Fibroblast of lung (primary cell): ENCODE measurements around the gene RTL10. TPM values are rescaled to one million over a fixed set of nuclear protein-coding genes. Genes with fewer than 3 reads are reported as not detected.

Experiments used
- DNase-seq, 2 donors: peaks; one replicate each; pipeline versions ENCODE4 v3.0.0 to v3.0.0-alpha.2; 2010; ENCODE audit warnings: low read depth in 2 of 2
- H2AFZ ChIP-seq: 2 replicates; pipeline ENCODE4 v1.5.1; 2012; ENCODE audit warnings: low read length, control low read depth, inconsistent platforms
- H3K27ac ChIP-seq: 2 replicates; pipeline ENCODE4 v1.5.1; 2011; ENCODE audit warnings: low read length, control low read depth; ENCODE audit not compliant: insufficient read depth
- H3K27me3 ChIP-seq: 2 replicates; pipeline ENCODE4 v1.5.1; 2011; ENCODE audit warnings: mild to moderate bottlenecking, low read length; ENCODE audit not compliant: control insufficient read depth, insufficient read depth
- H3K36me3 ChIP-seq: 2 replicates; pipeline ENCODE4 v1.5.1; 2011; ENCODE audit warnings: low read length; ENCODE audit not compliant: control insufficient read depth, insufficient read depth
- H3K4me1 ChIP-seq: 2 replicates; pipeline ENCODE4 v1.5.1; 2011; ENCODE audit warnings: low read length; ENCODE audit not compliant: control insufficient read depth, insufficient read depth; ENCODE audit errors: extremely low read depth
- H3K4me2 ChIP-seq: 2 replicates; pipeline ENCODE4 v1.5.1; 2011; ENCODE audit warnings: low read length, control low read depth; ENCODE audit not compliant: insufficient read depth; ENCODE audit errors: extremely low read depth
- H3K4me3 ChIP-seq, 4 experiments: fragments of 200-600 bp in 1 of 4; sonication (generic) in 1 of 4; replicated peaks in 1 of 4; 2 replicates each; pipeline ENCODE4 v1.5.1; 2011 to 2016; ENCODE audit warnings: low read length in 4 of 4, low read depth in 3 of 4, mild to moderate bottlenecking in 3 of 4, control low read depth in 2 of 4, inconsistent platforms in 1 of 4, mixed read lengths in 1 of 4; ENCODE audit not compliant: insufficient read depth in 1 of 4; ENCODE audit errors: control extremely low read depth in 1 of 4
- H3K79me2 ChIP-seq: 2 replicates; pipeline ENCODE4 v1.5.1; 2012; ENCODE audit warnings: mild to moderate bottlenecking, low read length, inconsistent platforms; ENCODE audit not compliant: control insufficient read depth, insufficient read depth
- H3K9ac ChIP-seq: 2 replicates; pipeline ENCODE4 v1.5.1; 2011; ENCODE audit warnings: mild to moderate bottlenecking, low read length, control low read depth; ENCODE audit not compliant: insufficient read depth
- H3K9me3 ChIP-seq: 2 replicates; pipeline ENCODE4 v1.5.1; 2012; ENCODE audit warnings: low read depth, low read length; ENCODE audit not compliant: control insufficient read depth, insufficient read depth
- H4K20me1 ChIP-seq: 2 replicates; pipeline ENCODE4 v1.5.1; 2011; ENCODE audit warnings: low read length; ENCODE audit not compliant: control insufficient read depth, insufficient read depth; ENCODE audit errors: extremely low read depth
- EZH2 ChIP-seq: IDR thresholded peaks from 2 replicates; pipeline ENCODE4 v1.5.1; 2012; ENCODE audit warnings: low read length, control low read depth, mild to moderate bottlenecking; ENCODE audit errors: missing control alignments
- polyA plus RNA-seq, 2 donors: library from polyadenylated mRNA; depleted of rRNA in 1 of 2; stranded (reverse) in 1 of 2; unstranded in 1 of 2; fragments of >200 nt; gene quantifications; 2 replicates each; pipeline ENCODE4 v1.2.1, GENCODE V29; 2011 to 2012; ENCODE audit warnings: missing spikeins in 1 of 2
- total RNA-seq: library from RNA; depleted of rRNA; stranded (reverse); fragments of >200 nt; gene quantifications from 2 replicates; pipeline ENCODE4 v1.2.1, GENCODE V29; 2014
- TF ChIP-seq, protein P1 (sequence below), 2 donors: IDR thresholded peaks in 1 of 2; conservative IDR thresholded peaks in 1 of 2; 1 replicate in 1 of 2; 2 replicates in 1 of 2; pipeline ENCODE4 v1.5.1; 2011 to 2012; ENCODE audit warnings: low read length in 2 of 2, control low read depth in 1 of 2, inconsistent platforms in 1 of 2, low read depth in 1 of 2, mild to moderate bottlenecking in 1 of 2

RTL10 gene
- total and polyA plus RNA-seq, 2 donors (not counting 1 experiment from before 2014, with no cell fraction given), result 6.5 to 7.3 TPM

DNA sequence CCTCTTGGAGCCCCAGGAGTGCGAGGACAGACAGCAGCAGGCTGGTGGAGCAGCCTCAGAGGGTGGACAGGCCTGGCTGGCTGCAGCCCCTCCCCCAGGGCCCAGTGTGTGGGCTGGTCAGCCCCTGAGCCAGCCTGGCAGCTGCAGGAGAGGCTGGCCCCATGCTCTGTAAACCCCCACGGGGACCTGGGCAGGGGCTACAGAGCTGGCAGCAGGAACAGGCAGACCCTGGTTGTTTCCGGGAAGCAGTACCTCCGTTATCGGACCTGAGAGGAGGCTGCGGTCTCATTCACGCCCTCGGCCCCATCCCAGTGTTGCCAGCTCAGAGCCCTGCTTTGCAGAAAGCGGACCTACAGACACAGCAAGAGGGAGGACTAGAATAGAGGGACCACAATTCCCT lies 48.4 kb upstream of the RTL10 start:
- no peak overlapping the region for H3K27ac ChIP-seq

DNA sequence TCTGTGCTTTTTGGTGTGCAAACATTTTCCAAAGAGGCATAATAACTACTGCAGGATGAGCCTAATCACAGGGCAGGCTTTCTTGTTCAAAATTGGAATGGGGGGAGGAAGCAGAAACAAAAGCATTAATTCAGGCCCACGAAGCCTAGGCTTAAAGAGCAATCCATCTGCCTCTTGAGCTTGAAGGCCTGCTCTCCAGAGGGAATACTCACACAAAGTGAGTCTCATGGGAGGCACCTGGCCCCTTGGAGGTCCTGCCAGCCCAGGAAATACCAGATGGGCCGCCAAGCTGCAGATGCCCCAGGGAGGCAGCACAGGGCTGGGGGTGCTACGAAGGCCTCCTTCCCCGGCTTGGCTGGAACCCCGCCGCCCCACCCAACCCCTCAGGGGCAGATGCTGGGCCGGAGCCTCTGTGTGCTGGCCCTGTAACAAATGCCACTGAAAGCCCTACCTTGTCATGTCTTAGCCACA lies 47.6 kb upstream of the RTL10 start:
- no peak for TF ChIP-seq EZH2
- TF ChIP-seq, protein P1, sequence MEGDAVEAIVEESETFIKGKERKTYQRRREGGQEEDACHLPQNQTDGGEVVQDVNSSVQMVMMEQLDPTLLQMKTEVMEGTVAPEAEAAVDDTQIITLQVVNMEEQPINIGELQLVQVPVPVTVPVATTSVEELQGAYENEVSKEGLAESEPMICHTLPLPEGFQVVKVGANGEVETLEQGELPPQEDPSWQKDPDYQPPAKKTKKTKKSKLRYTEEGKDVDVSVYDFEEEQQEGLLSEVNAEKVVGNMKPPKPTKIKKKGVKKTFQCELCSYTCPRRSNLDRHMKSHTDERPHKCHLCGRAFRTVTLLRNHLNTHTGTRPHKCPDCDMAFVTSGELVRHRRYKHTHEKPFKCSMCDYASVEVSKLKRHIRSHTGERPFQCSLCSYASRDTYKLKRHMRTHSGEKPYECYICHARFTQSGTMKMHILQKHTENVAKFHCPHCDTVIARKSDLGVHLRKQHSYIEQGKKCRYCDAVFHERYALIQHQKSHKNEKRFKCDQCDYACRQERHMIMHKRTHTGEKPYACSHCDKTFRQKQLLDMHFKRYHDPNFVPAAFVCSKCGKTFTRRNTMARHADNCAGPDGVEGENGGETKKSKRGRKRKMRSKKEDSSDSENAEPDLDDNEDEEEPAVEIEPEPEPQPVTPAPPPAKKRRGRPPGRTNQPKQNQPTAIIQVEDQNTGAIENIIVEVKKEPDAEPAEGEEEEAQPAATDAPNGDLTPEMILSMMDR (conservative IDR thresholded peaks at IDR 0.05 in 1 of 2, IDR thresholded peaks at IDR 0.05 in 1 of 2; ENCODE audit: low read depth in 1 of 2, low read length in 2 of 2), result no peak
- Histone ChIP-seq H3K27ac (no peak overlapping the region), H3K79me2 (no peaks in the 10 kb centered on the region), H3K9me3 (no peaks in the 10 kb centered on the region), H3K4me2 (no peak overlapping the region), H3K9ac (no peak overlapping the region), H2AFZ (no peak overlapping the region), H3K27me3 (no peaks in the 10 kb centered on the region), H3K4me1 (no peaks in the 10 kb centered on the region), H3K36me3 (peaks cover 2% of the 10 kb centered on the region), H4K20me1 (no peaks in the 10 kb centered on the region), H3K4me3 (no peak overlapping the region)
- DNase-seq, result no peak

More for the DNA sequence above, 48.4 kb upstream of the RTL10 start:
- Histone ChIP-seq H3K27me3 (no peaks in the 10 kb centered on the region), H3K79me2 (no peaks in the 10 kb centered on the region), H3K4me3 (no peak overlapping the region), H3K4me1 (no peaks in the 10 kb centered on the region), H4K20me1 (no peaks in the 10 kb centered on the region), H2AFZ (no peak overlapping the region), H3K9me3 (no peaks in the 10 kb centered on the region), H3K4me2 (no peak overlapping the region), H3K36me3 (peaks cover 2% of the 10 kb centered on the region), H3K9ac (no peak overlapping the region)
- no peak for TF ChIP-seq EZH2
- TF ChIP-seq, protein P1 (conservative IDR thresholded peaks at IDR 0.05 in 1 of 2, IDR thresholded peaks at IDR 0.05 in 1 of 2; ENCODE audit: low read depth in 1 of 2, low read length in 2 of 2), result no peak
- no peak for DNase-seq

DNA sequence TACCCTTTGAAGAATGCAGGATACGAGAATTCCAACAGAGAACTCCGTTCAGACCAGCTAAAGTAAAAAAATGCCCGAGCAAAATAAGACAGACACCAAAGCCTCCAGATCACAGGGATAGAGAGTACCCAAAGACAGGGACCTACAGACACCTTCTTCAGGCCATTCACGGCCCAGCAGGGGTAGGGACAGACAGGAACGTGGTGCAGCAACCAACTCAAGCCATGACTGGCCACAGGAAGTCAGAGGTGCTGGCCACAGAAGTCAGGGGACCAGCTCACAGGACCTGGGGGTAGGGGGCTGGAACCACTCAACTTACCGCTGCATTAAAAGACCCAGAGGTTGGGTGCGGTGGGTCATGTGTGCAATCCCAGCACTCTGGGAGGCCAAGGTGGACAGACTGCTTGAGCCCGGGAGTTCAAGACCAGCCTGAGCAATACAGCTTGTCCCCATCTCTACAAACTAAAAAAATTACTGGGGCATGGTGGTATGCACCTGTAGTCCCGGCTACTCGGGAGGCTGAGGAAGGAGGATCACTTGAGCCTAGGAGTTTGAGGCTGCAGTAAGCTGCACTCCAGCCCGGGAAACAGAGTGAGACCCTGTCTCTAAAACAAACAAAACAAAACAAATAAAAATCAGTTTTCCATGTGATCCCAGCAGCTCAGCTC lies 47.0 kb upstream of the RTL10 start:
- Histone ChIP-seq H3K4me1 (no peaks in the 10 kb centered on the region), H3K4me3 (no peak overlapping the region), H3K79me2 (no peaks in the 10 kb centered on the region), H2AFZ (no peak overlapping the region), H3K27ac (no peak overlapping the region), H3K9ac (no peak overlapping the region), H3K27me3 (no peaks in the 10 kb centered on the region), H4K20me1 (no peaks in the 10 kb centered on the region), H3K36me3 (peaks cover 2% of the 10 kb centered on the region), H3K9me3 (no peaks in the 10 kb centered on the region), H3K4me2 (no peak overlapping the region)
- TF ChIP-seq, protein P1 (conservative IDR thresholded peaks at IDR 0.05 in 1 of 2, IDR thresholded peaks at IDR 0.05 in 1 of 2; ENCODE audit: low read depth in 1 of 2, low read length in 2 of 2), result no peak
- no peak for TF ChIP-seq EZH2
- no peak for DNase-seq
